NK-92 (cell line): ENCODE measurements around the gene EML3.
A peak's percentile ranks its signal among the peaks of the same experiment; 100 is the strongest.
"Not testable (repeated sequence)": the region's sequence is repeated elsewhere in the genome, so short reads cannot be mapped to it uniquely, and the experiment has no call there.

ENCODE experiments used
- DNase-seq: peaks from one replicate; lab custom pipeline; 2025; ENCODE audit not compliant: unreplicated experiment; lab: John Stamatoyannopoulos, UW

The EML3 gene

GRCh38 chr11:62573592-62574362, 38.8 kb downstream of the EML3 start, which contains the start of gene EEF1G:
TSS of gene EEF1G (minus strand) at chr11:62573891. CDS start at chr11:62573842, 49 bp downstream.
- DNase-seq, result peak; percentile 89

DNA sequence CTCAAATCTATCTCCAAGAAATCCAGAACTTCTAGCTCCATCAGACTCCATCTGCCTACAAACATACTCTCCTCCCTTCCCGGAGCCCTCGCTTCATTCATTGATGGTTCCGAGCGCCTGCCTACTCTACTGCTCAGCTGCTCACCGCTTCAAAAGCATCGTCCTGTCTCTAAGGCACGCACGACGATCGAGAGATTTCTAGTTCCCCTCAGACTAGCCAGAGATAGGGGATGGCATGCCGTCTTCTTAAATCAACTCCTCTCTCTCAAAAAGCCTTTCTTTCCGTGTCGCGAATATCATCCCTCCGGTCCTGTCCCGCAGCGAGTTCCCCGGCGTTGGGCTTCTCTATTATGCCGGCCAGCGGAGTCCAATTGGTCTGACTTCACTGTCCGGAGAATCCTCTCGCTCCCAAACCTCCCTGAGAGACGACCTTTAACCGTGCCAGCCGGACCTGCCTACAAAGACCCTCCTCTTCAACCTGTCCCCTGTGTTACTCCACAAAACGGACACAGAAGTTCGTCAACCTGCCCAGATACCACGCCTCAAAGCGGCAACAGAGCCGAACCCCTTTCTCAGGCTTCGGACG, 39.5 kb downstream of the EML3 start:
- no peak for DNase-seq

- no peak for DNase-seq
These were observed 40.1 kb downstream of the EML3 start for GRCh38 chr11:62572431-62572830.

DNA sequence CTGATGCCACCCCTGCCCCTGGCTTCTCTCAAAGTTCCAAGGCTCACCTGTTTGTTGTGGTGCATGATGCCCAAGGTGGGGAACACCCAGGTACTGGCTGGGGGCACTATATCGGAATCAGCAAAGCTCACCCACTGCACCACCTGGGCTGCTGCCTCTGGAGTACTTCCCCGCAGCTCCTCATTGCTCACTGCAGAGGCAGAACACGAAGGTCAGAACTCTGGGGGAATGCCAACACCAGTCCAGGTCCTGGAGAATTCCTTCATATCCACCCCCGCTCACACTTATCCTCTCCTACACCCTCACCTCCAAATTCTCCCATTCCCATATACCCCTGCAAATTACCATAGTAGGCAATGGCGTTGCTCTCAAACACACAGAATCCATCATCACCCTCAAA, 41.1 kb downstream of the EML3 start:
- not testable (repeated sequence) for DNase-seq

DNA sequence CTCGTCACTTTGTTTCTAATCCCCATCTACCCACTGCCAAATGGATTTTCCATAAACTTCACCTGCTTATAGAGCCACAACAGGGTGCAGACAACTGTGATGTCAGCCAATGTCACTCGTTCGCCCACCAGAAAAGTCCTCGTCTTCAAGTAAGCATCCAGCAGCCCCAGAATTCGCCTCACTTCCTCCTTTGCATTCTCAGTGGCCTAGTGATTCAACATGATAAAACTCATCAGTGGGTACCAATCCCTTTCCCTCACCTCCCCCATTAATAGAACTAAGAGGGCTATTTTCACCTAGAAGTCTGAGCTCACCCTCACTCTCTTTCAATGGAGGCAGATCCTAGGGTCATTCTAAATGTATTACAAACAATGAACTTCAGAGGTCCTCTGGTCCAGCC, 41.7 kb downstream of the EML3 start:
- not testable (repeated sequence) for DNase-seq

GRCh38 chr11:62569611-62570010, 43.0 kb downstream of the EML3 start:
- no peak for DNase-seq

DNA sequence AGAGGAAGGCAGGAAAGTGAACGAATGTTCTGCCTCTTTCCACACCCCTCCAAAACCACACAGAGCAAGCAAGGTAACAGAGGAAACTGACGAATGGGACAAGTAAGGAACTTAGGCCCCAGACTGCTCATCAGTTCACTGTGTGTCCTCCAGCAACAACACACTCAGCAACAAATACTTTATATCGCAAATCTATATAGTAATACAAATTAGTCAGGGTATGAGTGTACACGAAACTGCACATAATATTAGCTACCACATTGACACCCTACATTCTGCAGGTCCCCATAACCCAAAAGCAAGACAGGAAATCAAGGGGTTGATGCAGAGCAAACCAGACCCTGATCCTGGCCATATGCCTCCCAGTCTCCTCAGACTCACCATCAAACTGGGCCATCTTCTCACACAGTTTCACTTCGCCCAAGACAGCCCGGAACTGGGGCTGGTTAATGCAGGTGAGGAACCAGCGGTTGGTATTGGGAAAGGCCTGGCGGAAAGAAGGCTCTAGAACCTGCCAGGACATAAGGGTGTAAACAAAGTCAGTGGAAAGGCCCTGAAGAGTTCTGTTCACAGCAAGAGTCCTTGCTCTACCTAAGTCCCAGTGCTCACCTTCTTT, 45.4 kb downstream of the EML3 start:
- DNase-seq, result no peak

DNA sequence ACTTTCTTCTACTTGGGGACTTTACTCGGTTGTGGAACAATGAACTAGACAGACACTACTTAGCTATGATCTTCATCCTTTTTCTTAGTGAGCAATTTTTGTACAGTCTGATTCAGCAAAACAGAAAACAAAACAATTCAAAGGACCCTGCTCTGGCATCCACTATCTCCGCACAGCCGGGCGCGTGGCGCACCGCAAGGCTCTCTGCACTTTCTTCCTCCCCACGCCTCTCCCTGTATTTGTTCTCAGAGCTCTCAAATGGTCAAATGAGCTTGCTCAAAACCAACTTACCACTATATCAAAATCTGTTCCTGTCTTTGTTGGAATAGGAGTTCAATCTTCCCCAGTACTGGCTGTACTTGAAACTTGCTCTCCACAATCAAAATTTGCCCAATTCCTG, 46.3 kb downstream of the EML3 start:
- DNase-seq, result no peak

DNA sequence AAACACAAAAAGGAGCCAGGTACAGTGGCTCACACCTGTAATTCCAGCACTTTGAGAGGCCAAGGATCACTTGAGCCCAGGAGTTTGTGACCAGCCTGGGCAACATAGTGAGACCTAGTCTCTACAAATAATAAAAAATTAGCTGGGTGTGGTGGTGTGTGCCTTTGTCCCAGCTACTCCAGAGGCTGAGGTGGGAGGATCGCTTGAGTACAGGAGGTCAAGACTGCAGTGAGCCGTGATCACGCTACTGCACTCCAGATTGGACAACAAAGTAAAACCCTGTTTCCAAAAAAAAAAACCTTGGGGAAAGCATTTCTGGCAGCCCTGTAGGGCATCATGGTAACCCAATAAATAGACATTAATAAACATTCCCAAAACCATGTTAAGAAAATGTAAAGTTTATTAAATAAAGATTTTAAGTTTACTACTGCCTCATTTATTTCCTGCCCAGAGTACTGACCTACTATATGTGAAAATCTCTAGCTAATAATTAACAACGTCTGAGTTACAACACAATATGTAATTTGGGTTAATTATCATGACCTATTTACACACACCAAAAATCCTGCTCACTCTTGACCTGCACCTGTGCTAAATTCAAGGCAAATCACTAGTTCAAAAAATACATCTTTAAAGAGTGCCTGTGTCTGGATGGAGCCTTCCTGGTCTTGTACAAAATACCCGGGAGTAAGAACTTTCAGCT, 47.3 kb downstream of the EML3 start:
- DNase-seq, result no peak

- not testable (repeated sequence) for DNase-seq
These were observed 50.8 kb downstream of the EML3 start for GRCh38 chr11:62561677-62562230.

- no peak for DNase-seq
These were observed 51.9 kb downstream of the EML3 start for GRCh38 chr11:62560566-62561103.

DNA sequence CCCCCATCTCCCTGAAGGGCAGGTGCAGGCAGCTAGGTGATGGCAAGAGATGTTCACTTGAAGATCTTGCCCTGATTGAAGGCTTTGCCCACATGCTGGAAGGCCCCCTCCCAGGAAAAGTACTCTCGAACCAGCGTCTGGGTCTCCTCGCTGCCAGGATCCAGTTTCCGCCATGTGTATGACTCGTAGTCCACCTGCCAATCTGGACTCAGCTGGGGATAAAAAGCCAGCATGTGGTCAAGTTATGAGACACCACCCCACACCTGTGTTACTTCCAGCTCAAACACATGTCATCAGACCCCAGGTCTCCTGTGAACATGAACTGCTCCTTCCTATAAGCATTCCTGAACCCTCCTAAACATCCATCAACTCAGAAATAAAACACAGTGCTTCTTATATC, 52.9 kb downstream of the EML3 start:
- not testable (repeated sequence) for DNase-seq

DNA sequence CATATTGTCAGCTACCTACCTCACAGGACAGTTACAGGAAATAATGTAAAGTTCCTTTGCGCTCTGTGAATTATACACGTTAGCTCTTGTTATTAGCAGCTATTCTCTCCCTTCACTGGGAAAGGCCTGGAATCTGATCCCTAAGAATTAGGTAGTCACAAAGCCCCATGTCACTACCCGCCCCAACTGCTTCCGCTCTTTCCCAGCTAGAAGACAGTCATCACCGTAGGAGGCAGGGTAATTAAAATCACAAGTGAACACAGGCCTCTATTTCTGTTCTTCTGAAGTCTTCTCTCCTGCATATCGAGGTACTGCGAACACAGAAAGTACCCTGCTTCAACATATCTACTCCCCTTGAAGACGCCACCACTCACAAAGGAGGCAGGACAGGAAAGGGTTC, 53.4 kb downstream of the EML3 start:
- DNase-seq, result no peak

DNA sequence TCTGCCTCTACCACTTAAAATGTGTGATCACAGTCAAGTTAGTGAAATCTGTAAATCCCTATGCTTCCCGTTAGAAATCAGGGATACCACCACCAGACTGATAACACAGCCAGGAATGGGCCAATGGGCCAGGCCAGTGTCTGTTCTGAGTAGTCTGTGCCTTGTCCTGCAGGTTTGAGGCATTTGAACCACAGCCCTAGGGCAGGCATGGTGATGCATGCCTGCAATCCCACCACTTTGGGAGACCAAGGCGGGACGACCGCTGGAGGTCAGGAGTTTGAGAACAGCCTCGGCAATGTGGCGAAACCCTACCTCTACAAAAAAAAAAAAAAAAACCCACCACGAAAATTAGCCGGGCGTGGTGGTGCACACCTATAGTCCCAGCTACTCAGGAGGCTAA, 53.9 kb downstream of the EML3 start:
- no peak for DNase-seq

DNA sequence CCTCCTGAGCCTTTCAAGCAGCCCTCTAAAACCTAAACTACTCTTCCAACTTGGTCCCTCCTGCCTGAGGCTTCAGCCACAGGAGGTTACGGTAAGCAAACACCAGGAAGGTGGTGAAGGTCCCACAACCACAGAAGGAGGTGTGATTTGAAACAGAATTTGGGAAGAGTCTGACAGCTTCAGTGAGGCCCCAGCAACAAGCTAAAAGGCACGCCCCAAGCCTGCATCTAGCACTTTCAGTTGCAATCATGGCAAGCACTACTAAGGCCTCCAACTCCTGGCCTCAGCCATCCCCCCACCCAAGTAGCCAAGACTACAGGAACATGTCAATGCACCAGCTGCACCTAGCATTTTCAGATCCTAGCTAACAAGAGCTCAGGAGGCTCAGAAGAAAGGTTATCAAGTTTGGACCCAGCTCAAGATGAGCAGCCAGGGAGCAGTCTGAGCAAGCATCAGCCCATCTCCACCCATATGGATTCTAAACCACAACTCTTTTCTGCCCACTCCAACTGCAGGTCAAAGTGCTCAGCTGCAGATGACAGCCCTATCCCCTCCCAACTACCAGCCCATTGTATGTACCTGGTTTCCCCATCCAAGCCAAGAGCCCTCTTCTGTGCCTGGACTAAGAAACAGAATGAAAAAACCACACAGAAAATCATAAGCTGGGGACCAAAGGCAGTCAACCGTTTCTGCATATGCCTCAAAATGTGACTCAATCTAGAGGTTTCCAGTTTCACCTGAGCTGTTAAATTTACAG, 55.5 kb downstream of the EML3 start:
- DNase-seq, result no peak

DNA sequence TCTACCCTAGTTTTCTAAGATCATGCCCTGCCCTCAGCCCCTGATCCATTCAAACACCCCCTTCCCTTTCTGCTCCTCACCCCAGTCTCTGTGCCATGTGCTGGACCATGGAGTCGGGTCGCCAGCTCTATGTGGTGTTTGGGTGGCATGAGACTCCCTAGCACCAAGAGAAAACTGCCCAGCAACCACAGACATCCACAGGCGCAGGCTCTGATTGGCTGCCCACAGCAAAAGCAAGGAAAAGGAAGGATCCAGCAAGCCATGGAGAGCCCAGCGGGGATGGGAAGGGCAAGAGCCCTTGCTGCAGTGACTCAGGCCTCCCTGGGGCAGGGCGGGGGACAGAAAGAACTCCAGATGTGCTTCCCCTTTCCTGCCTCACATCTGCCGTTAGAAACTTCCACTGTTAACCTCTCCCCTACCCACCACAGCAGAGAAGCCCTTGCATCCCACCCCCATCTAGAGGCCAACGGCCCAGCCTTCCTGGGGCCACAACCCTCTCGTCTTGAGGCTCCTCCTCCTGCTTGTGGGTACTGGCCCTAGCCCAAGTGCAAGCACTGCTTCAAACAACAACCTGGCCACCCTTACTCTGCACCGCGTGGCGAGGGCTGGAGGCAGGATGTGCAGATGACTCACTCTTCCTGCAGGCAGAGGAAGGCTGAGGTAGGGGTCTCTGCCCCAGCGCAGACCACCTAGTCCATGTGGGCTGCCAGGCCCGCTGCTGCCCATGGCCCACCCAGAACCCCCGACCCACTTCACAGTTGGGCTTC, 56.3 kb downstream of the EML3 start:
- no peak for DNase-seq

DNA sequence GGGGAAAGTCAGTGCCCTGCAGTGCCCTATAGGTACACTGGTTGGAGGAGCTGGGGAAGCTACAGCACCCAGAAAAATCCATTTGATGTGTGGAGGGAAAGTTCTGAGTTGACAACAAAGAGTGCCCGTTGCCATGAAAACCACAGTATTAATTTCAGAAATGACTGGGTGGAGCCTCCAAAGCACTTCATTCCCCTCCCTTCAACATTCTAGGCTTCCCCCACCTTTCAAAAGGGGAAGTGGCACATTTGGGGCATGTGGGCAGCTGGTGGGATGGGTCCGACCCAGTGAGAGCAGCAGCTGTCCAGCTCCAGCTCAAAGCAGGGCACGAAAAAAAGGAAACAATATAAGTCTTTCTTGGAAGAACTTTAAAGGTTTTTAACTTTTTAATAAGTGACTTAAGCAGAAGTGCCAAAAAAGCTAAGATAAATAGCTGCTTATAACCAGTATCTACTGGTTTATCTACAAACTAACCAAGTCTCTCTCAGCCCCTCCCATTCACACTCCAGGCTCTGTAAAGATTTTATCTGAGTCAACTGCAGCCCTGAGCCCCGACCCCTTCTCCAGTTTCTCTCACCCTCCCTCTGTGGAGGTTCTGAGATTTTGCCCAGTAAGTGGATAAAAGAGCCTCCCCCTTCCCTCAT, 57.0 kb downstream of the EML3 start:
- no peak for DNase-seq

- no peak for DNase-seq
These were observed 58.0 kb downstream of the EML3 start for GRCh38 chr11:62554387-62555167.
